Heart left ventricle (tissue), 13 donors: Measurements from ENCODE around the gene CNR2.

ENCODE experiments used
- CTCF ChIP-seq, 12 donors: fragments of 200-600 bp; sonication (generic) in 4 of 12; IDR thresholded peaks; one replicate each; pipeline versions ENCODE4 v1.5.0 to v1.8.0; 2018 to 2022; ENCODE audit warnings: antibody characterized with exemption in 12 of 12, mild to moderate bottlenecking in 5 of 12
- POLR2A ChIP-seq, 2 donors: fragments of 450-650 bp; IDR thresholded peaks; one replicate each; pipeline ENCODE4 v1.6.1; 2017; ENCODE audit warnings: antibody characterized with exemption in 2 of 2, mild to moderate bottlenecking in 2 of 2, moderate library complexity in 2 of 2
- donor health status: ischemic (EF 13 %, LVEDD 7.1; RV severe dilation, severe dysfunction).
- donor health status: DM: no; HTN: yes; CAD: no.
- donor health status: DM: no; HTN: no; CAD: no.
- donor health status: ischemic (EF 25% LVEDD 6.9; RV normal size, moderate dysfunction).
- donor health status: ischemic (EF 25% LVEDD 5.7; RV mildly dilated, moderate dysfunction).
- donor health status: ischemic (EF 35%, LVEDD 5.7; RV mildly dilated, moderate dysfunction).
- donor health status: nonischemic (EF 11% LVEDD 7.7; RV severe dilation, severe dysfunction).
- donor health status: DM: yes; HTN: yes; CAD: no.
- donor health status: PGD.
- donor health status: ischemic (EF 29% LVEDD 5.4; RV normal size, mild dysfunction).
- donor health status: nonischemic (EF 23%, LVEDD 6.1; RV moderate dilation, normal function).

GRCh38 chr1:23848673-23849616, 64.2 kb downstream of the CNR2 start:
- TF ChIP-seq CTCF (IDR thresholded peaks at IDR 0.05) (no peak), POLR2A (IDR thresholded peaks at IDR 0.05) (no peak)
